B cell (primary cell): ENCODE measurements around the gene PRODH. TPM values are rescaled to one million over a fixed set of nuclear protein-coding genes. Genes with fewer than 3 reads are reported as not detected.
A peak's percentile ranks its signal among the peaks of the same experiment; 100 is the strongest.
"Not testable (repeated sequence)": the region's sequence is repeated elsewhere in the genome, so short reads cannot be mapped to it uniquely, and the experiment has no call there.

Source experiments
- ATAC-seq: fragments of 200-7000 bp; cut with Tn5 transposase; one replicate; pipeline ENCODE4 v1.10.0; 2021; ENCODE audit warnings: low read depth, mild to moderate bottlenecking, moderate number of reproducible peaks, moderate library complexity
- CTCF ChIA-PET: fragments of 350-600 bp; sonication (Branson Sonifier 250); formaldehyde crosslinking; loops from one replicate; lab custom pipeline; 2021; ENCODE audit warnings: antibody characterized with exemption, inconsistent platforms; lab: Charles Lee
- POLR2A ChIA-PET: fragments of 350-600 bp; sonication (Branson Sonifier 250); formaldehyde crosslinking; loops from one replicate; lab custom pipeline; 2021; ENCODE audit warnings: antibody characterized with exemption; lab: Charles Lee
- DNase-seq: peaks from one replicate; pipeline ENCODE4 v3.0.0; 2013
- H2AFZ ChIP-seq: 2 replicates; pipeline ENCODE4 v1.6.1; 2012; ENCODE audit warnings: mild to moderate bottlenecking, low read depth, low read length; ENCODE audit not compliant: insufficient read depth, poor library complexity, severe bottlenecking
- H3K27ac ChIP-seq, 2 donors: 1 replicate in 1 of 2; 2 replicates in 1 of 2; pipeline ENCODE4 v1.5.1; 2012 to 2013; ENCODE audit warnings: low read length in 2 of 2, mild to moderate bottlenecking in 2 of 2, moderate library complexity in 1 of 2
- H3K27me3 ChIP-seq, 4 experiments: fragments of 200-600 bp in 1 of 4; sonication (generic) in 1 of 4; replicated peaks in 1 of 4; 1 replicate in 2 of 4; 2 replicates in 2 of 4; pipeline versions ENCODE4 v1.6.1 to v1.7.0; 2013 to 2016; ENCODE audit warnings: low read length in 3 of 4, mild to moderate bottlenecking in 2 of 4, mixed read lengths in 1 of 4, moderate library complexity in 1 of 4; ENCODE audit not compliant: insufficient read depth in 4 of 4, control insufficient read depth in 3 of 4; ENCODE audit errors: control extremely low read depth in 1 of 4
- H3K36me3 ChIP-seq, 2 experiments: replicated peaks in 1 of 2; 1 replicate in 1 of 2; 2 replicates in 1 of 2; pipeline versions ENCODE4 v1.6.1 to v1.7.1; 2013; ENCODE audit warnings: low read length in 1 of 2; ENCODE audit not compliant: insufficient read depth in 2 of 2, control insufficient read depth in 1 of 2; ENCODE audit errors: control extremely low read depth in 1 of 2, extremely low read depth in 1 of 2
- H3K4me1 ChIP-seq, 2 donors: fragments of 200-600 bp in 1 of 2; sonication (generic) in 1 of 2; 1 replicate in 1 of 2; 2 replicates in 1 of 2; pipeline versions ENCODE4 v1.5.1 to v1.6.1; 2013 to 2017; ENCODE audit warnings: low read length in 2 of 2; ENCODE audit not compliant: control insufficient read depth in 2 of 2, insufficient read depth in 2 of 2
- H3K4me2 ChIP-seq: replicated peaks from 2 replicates; pipeline ENCODE3; 2012; ENCODE audit warnings: mild to moderate bottlenecking, low read depth, low read length; ENCODE audit not compliant: poor library complexity, severe bottlenecking
- H3K4me3 ChIP-seq, 5 experiments: fragments of 200-600 bp in 1 of 5; sonication (generic) in 1 of 5; 1 replicate in 3 of 5; 2 replicates in 2 of 5; pipeline versions ENCODE4 v1.5.1 to v1.7.0; 2011 to 2016; ENCODE audit warnings: low read length in 4 of 5, mild to moderate bottlenecking in 4 of 5, low read depth in 2 of 5, control low read depth in 1 of 5, moderate library complexity in 1 of 5; ENCODE audit not compliant: insufficient read depth in 1 of 5; ENCODE audit errors: control extremely low read depth in 1 of 5, extremely low read depth in 1 of 5
- H3K79me2 ChIP-seq: fragments of 200-600 bp; sonication (generic); one replicate; pipeline ENCODE4 v1.6.0; 2016; ENCODE audit warnings: low read length; ENCODE audit not compliant: control insufficient read depth, insufficient read depth
- H3K9ac ChIP-seq: fragments of 200-600 bp; sonication (generic); 2 replicates; pipeline ENCODE4 v1.6.1; 2017; ENCODE audit warnings: mild to moderate bottlenecking, low read length, moderate library complexity
- H3K9me3 ChIP-seq, 3 donors: one replicate each; pipeline versions ENCODE4 v1.6.1 to v1.7.1; 2013; ENCODE audit warnings: low read length in 2 of 3; ENCODE audit not compliant: control insufficient read depth in 2 of 3, insufficient read depth in 1 of 3; ENCODE audit errors: control extremely low read depth in 1 of 3
- H4K20me1 ChIP-seq: 2 replicates; pipeline ENCODE4 v1.6.0; 2012; ENCODE audit warnings: mild to moderate bottlenecking, low read length; ENCODE audit not compliant: insufficient read depth, control insufficient read depth, poor library complexity, severe bottlenecking
- H3K27ac Mint-ChIP-seq: one replicate; pipeline ENCODE4 v1.8.0; 2021; ENCODE audit warnings: mixed read lengths
- H3K27me3 Mint-ChIP-seq: one replicate; pipeline ENCODE4 v1.8.0; 2021; ENCODE audit warnings: mixed read lengths
- H3K4me1 Mint-ChIP-seq: one replicate; pipeline ENCODE4 v1.8.0; 2021; ENCODE audit warnings: mixed read lengths
- H3K4me3 Mint-ChIP-seq: one replicate; pipeline ENCODE4 v1.8.0; 2021; ENCODE audit warnings: mixed read lengths
- H3K9me3 Mint-ChIP-seq: one replicate; pipeline ENCODE4 v1.8.0; 2022; ENCODE audit warnings: mixed read lengths; ENCODE audit not compliant: insufficient read depth
- EZH2 ChIP-seq: IDR thresholded peaks from 2 replicates; pipeline ENCODE4 v1.6.1; 2012; ENCODE audit warnings: borderline replicate concordance, low read depth, mild to moderate bottlenecking, moderate library complexity, low read length; ENCODE audit not compliant: insufficient read depth, poor library complexity, severe bottlenecking
- WGBS: methylation state at CpG from one replicate; pipeline ENCODE4 v1.1.5; 2013; ENCODE audit warnings: missing lambda C conversion rate; ENCODE audit not compliant: insufficient coverage; 5-methylcytosine and 5-hydroxymethylcytosine counted together
- intact Hi-C: fragments of 100-400 bp; cut with micrococcal nuclease; formaldehyde crosslinking; loops from one replicate; pipeline ENCODE4 v1.10.0; 2022
- polyA plus RNA-seq: library from polyadenylated mRNA; depleted of rRNA; stranded (reverse); fragments of >200 nt; gene quantifications from 2 replicates; pipeline ENCODE4 v1.2.3, GENCODE V29; 2012
- total RNA-seq, 2 donors: library from RNA; stranded (reverse); fragments of 120-200 nt in 1 of 2; gene quantifications; 1 replicate in 1 of 2; 2 replicates in 1 of 2; pipeline versions ENCODE4 v1.2.3 to v1.2.4, GENCODE V29; 2013 to 2022
- TF ChIP-seq, protein P1 (sequence below): fragments of 200-600 bp; IDR thresholded peaks from one replicate; pipeline ENCODE4 v1.8.0; 2022; ENCODE audit warnings: antibody characterized with exemption, mild to moderate bottlenecking

Gene PRODH
- total and polyA plus RNA-seq, 2 donors (not counting 1 experiment from before 2014, with no cell fraction given): not detected

GRCh38 chr22:18905540-18906409 lies 30.3 kb downstream of the PRODH start, which contains the start of gene DGCR6:
Gene DGCR6 (plus strand): TSS chr22:18906320. CDS start chr22:18906375, 55 bp downstream.
- H3K27ac ChIP-seq: no peak within 1 kb of the TSS
- H4K20me1 ChIP-seq: no peaks in the 10 kb centered on the region
- no peaks in the 10 kb centered on the region for H3K27me3 Mint-ChIP-seq
- no peaks in the 10 kb centered on the region for H3K36me3 ChIP-seq
- no peaks in the 10 kb centered on the region for H3K9me3 ChIP-seq
- H3K4me1 Mint-ChIP-seq: no peaks in the 10 kb centered on the region
- no peak within 1 kb of the TSS for H3K27ac Mint-ChIP-seq
- no peak within 1 kb of the TSS for H3K9ac ChIP-seq
- CTCF ChIA-PET: no interaction called here
- ATAC-seq (peak; percentile 97), DNase-seq (no peak)
- TF ChIP-seq, protein P1, sequence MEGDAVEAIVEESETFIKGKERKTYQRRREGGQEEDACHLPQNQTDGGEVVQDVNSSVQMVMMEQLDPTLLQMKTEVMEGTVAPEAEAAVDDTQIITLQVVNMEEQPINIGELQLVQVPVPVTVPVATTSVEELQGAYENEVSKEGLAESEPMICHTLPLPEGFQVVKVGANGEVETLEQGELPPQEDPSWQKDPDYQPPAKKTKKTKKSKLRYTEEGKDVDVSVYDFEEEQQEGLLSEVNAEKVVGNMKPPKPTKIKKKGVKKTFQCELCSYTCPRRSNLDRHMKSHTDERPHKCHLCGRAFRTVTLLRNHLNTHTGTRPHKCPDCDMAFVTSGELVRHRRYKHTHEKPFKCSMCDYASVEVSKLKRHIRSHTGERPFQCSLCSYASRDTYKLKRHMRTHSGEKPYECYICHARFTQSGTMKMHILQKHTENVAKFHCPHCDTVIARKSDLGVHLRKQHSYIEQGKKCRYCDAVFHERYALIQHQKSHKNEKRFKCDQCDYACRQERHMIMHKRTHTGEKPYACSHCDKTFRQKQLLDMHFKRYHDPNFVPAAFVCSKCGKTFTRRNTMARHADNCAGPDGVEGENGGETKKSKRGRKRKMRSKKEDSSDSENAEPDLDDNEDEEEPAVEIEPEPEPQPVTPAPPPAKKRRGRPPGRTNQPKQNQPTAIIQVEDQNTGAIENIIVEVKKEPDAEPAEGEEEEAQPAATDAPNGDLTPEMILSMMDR: no peak
- no peak for TF ChIP-seq EZH2
- H3K27me3 ChIP-seq: no peaks in the 10 kb centered on the region
- POLR2A ChIA-PET: interaction anchor here (0.8 kb wide), 1 partner anchor 216 kb away, joined by 3 read pairs; the partner anchor contains the start of gene DGCR2
- H3K4me2 ChIP-seq: no peak within 1 kb of the TSS
- no peaks in the 10 kb centered on the region for H3K4me1 ChIP-seq
- H2AFZ ChIP-seq: no peak within 1 kb of the TSS
- intact Hi-C loops: no loop called here
- H3K4me3 Mint-ChIP-seq: no peak within 1 kb of the TSS
- H3K9me3 Mint-ChIP-seq: no peaks in the 10 kb centered on the region
- no peaks in the 10 kb centered on the region for H3K79me2 ChIP-seq
- H3K4me3 ChIP-seq: no peak within 1 kb of the TSS
- no CpG with 5 or more reads among the region's 77 CpGs for WGBS

DNA sequence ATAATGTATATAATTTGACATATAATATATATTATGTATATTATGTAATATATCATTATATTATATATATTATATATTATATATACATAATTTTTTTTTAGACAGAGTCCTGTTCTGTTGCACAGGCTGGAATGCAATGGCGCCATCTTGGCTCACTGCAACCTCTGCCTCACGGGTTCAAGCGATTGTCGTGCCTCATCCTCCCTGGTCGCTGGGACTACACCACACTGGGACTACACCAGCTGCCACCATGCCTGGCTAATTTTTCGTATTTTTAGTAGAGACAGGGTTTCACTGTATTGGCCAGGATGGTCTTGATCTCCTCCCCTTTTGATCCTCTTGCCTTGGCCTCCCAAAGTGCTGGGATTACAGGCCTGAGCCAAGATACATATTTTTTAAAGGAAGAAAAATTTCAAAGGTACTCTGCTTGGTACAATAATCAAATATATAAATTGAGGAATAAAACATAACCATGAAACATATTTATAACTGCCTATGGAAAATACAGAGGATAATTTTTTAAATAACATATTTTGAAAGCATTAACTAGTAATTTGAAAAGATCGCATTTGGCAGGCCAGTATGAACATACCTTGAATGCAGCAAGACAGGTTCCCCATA lies 39.9 kb downstream of the PRODH start:
- no CpG with 5 or more reads among the region's 7 CpGs for WGBS
- H3K27ac Mint-ChIP-seq, H3K9me3 Mint-ChIP-seq, H3K27me3 ChIP-seq, H3K9me3 ChIP-seq, H2AFZ ChIP-seq, DNase-seq, H3K36me3 ChIP-seq, H3K27ac ChIP-seq, CTCF ChIA-PET, H3K4me2 ChIP-seq, ATAC-seq, H3K4me3 Mint-ChIP-seq, H3K9ac ChIP-seq, intact Hi-C loops, POLR2A ChIA-PET, H3K27me3 Mint-ChIP-seq, H3K4me3 ChIP-seq, H4K20me1 ChIP-seq, H3K79me2 ChIP-seq, H3K4me1 Mint-ChIP-seq, H3K4me1 ChIP-seq: not testable (repeated sequence)

DNA sequence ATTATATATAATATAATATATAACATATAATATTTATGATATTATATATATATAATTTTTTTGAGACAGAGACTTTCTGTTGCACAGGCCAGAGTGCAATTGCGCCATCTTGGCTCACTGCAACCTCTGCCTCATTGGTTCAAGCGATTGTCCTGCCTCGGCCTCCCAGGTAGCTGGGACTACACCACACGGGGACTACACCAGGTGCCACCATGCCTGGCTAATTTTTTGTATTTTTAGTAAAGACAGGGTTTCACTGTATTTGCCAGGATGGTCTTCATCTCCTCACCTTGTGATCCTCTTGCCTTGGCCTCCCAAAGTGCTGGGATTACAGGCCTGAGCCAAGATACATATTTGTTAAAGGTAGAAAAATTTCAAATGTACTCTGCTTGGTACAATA lies 42.3 kb downstream of the PRODH start:
- CTCF ChIA-PET, H4K20me1 ChIP-seq, H3K27ac Mint-ChIP-seq, H3K4me2 ChIP-seq, H3K27me3 ChIP-seq, intact Hi-C loops, POLR2A ChIA-PET, H3K4me3 Mint-ChIP-seq, H3K4me3 ChIP-seq, H3K4me1 Mint-ChIP-seq, H3K36me3 ChIP-seq, H3K9me3 ChIP-seq, H3K9me3 Mint-ChIP-seq, H3K27me3 Mint-ChIP-seq, H3K27ac ChIP-seq, H2AFZ ChIP-seq, H3K9ac ChIP-seq, ATAC-seq, H3K4me1 ChIP-seq, H3K79me2 ChIP-seq, DNase-seq: not testable (repeated sequence)
- no CpG with 5 or more reads among the region's 4 CpGs for WGBS
